NB4 (cell line): ENCODE measurements around the gene PRR36.

Experiments used
- DNase-seq: peaks from one replicate; pipeline ENCODE4 v3.0.0; 2010; ENCODE audit warnings: low read depth
- H3K4me3 ChIP-seq: one replicate; pipeline ENCODE4 v1.5.1; 2011; ENCODE audit warnings: mild to moderate bottlenecking, low read depth, low read length, moderate library complexity
- MAX ChIP-seq: IDR thresholded peaks from 2 replicates; pipeline ENCODE4 v1.6.1; 2011; ENCODE audit warnings: low read depth, low read length
- MYC ChIP-seq: IDR thresholded peaks from 2 replicates; pipeline ENCODE4 v1.6.1; 2011; ENCODE audit warnings: low read depth, low read length
- POLR2A ChIP-seq: IDR thresholded peaks from 2 replicates; pipeline ENCODE4 v1.6.1; 2011; ENCODE audit warnings: mild to moderate bottlenecking; ENCODE audit not compliant: insufficient read length; ENCODE audit errors: extremely low read depth
- TF ChIP-seq, protein P1 (sequence below): IDR thresholded peaks from one replicate; pipeline ENCODE4 v1.5.1; 2012; ENCODE audit warnings: low read depth, low read length

The PRR36 gene

GRCh38 chr19:7853770-7854128, 20.4 kb downstream of the PRR36 start:
- no peak for DNase-seq
- no peak for TF ChIP-seq MYC
- TF ChIP-seq, protein P1, sequence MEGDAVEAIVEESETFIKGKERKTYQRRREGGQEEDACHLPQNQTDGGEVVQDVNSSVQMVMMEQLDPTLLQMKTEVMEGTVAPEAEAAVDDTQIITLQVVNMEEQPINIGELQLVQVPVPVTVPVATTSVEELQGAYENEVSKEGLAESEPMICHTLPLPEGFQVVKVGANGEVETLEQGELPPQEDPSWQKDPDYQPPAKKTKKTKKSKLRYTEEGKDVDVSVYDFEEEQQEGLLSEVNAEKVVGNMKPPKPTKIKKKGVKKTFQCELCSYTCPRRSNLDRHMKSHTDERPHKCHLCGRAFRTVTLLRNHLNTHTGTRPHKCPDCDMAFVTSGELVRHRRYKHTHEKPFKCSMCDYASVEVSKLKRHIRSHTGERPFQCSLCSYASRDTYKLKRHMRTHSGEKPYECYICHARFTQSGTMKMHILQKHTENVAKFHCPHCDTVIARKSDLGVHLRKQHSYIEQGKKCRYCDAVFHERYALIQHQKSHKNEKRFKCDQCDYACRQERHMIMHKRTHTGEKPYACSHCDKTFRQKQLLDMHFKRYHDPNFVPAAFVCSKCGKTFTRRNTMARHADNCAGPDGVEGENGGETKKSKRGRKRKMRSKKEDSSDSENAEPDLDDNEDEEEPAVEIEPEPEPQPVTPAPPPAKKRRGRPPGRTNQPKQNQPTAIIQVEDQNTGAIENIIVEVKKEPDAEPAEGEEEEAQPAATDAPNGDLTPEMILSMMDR = no peak
- no peak for TF ChIP-seq MAX
- no peak for TF ChIP-seq POLR2A
- H3K4me3 ChIP-seq = no peak overlapping the region

GRCh38 chr19:7852851-7853769, 21.1 kb downstream of the PRR36 start:
- DNase-seq = peak; percentile 80
- TF ChIP-seq MAX (peak; percentile 44), MYC (peak; percentile 66; the same call in 1 of the 2 replicates), POLR2A (no peak)
- TF ChIP-seq, protein P1 = peak; percentile 77
- no peak overlapping the region for H3K4me3 ChIP-seq

DNA sequence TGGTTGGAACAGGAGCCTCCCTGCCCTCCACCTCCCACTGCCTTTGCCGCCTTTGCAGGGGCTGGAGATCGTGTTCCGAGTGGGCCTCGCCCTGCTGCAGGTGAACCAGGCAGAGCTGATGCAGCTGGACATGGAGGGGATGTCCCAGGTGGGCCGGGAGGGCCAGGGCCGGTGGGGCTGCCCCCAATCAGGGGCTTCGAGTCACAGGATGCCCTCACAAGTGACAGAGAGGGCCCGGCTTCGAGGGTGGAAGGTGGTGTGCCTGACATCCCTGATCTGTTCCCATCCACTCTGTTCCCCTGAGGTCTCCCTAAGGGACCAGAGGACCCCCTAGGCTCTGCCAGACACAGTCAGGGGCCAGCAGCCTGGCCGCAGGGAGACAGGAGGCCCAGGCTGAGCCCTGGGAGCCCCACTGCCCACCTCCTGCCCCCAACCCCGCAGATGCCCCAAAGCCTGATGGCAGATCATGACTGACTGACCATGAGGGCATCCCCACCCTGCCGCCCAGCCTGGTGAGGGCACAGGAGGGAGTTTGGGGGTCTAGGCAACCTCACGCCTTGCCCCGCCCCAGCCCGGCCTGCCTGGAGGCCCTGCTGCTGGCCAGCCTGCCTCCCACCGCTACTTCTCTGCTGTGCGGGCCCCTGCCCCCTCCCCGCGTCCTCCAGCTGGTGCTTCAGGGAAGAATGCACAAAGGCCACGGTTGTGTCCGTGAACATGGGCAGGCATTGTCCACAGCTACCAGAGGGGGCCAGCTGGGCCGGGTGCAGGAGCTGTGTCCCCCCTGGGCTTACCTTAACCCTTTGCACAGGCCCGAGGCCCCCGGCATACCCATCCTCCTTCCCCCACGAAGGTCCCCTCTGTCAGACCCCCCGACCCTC, 22.3 kb downstream of the PRR36 start:
- H3K4me3 ChIP-seq = no peak overlapping the region
- no peak for DNase-seq
- no peak for TF ChIP-seq MYC
- no peak for TF ChIP-seq POLR2A
- TF ChIP-seq, protein P1 = no peak
- no peak for TF ChIP-seq MAX

DNA sequence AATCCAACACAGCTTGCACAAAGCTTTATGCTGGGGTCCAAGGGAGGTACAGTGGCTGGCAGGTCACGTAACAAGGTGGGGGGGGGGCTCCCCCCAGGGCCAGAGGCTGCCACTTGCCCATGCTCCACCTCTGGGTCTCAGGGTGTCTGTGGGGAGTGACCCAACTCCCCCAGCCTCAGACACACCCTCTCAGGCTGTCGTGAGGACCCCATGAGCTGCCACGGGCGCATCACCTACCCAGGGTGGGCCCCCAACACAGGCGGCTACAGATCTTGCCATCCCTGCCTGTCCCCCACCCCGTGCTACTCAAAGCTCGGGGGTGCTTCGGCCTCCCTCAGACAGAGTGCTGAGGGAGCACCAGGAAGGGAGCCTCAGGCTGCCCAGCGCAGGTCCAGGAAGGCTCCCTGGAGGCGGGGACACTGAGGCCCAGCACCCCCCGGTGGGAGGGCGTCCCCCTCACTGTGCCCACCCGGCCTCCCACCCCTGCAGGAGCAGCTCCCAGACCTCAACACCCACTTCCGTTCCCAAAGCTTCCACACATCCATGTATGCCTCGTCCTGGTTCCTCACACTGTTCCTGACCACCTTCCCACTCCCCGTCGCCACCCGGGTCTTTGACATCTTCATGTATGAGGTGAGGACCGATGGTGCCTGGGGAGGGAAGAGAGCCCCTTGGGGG, 23.1 kb downstream of the PRR36 start:
- TF ChIP-seq MYC = no peak
- no peak for TF ChIP-seq MAX
- TF ChIP-seq, protein P1 = no peak
- no peak for TF ChIP-seq POLR2A
- no peak overlapping the region for H3K4me3 ChIP-seq
- no peak for DNase-seq
